K562 (cell line): Measurements from ENCODE around the gene ARHGEF16. TPM values are rescaled to one million over a fixed set of nuclear protein-coding genes. Genes with fewer than 3 reads are reported as not detected.
A peak's percentile ranks its signal among the peaks of the same experiment; 100 is the strongest.

ENCODE experiments used
- ATAC-seq: fragments of 200-7000 bp; cut with Tn5 transposase; 3 replicates; pipeline ENCODE4 v1.9.1; 2020; ENCODE audit warnings: moderate library complexity
- BruUV-seq: library from RNA; stranded (reverse); fragments of 400-500 nt; replicated peaks from 2 replicates; lab custom pipeline; 2021; lab: Mats Ljungman, UMichigan
- CTCF ChIA-PET: fragments of 300-600 bp; formaldehyde crosslinking; extraction: SDS; loops from one replicate; lab custom pipeline; 2021; ENCODE audit warnings: low intra/inter-chr PET ratio; lab: Yijun Ruan, JAX
- POLR2A ChIA-PET: fragments of 300-600, 350-650 bp; sonication (Branson Sonifier 250); formaldehyde crosslinking; extraction: SDS; loops from one replicate; lab custom pipeline; 2021; ENCODE audit warnings: antibody characterized with exemption, inconsistent platforms; lab: Yijun Ruan, JAX
- DNase-seq, 4 experiments: peaks; one replicate each; pipeline versions ENCODE4 v3.0.0 to v3.0.0-alpha.2; 2011 to 2018; ENCODE audit warnings: low spot score in 3 of 4, mixed read lengths in 3 of 4; ENCODE audit errors: extremely low read depth in 1 of 4
- FAIRE-seq: peaks from 2 replicates; lab custom pipeline; 2011; peaks lifted over from hg19 to GRCh38; lab: Jason Lieb, UNC
- H2AFZ ChIP-seq: 2 replicates; pipeline ENCODE4 v1.6.0; 2011; ENCODE audit warnings: low read depth, low read length, control low read depth, inconsistent platforms
- H3K27ac ChIP-seq: fragments of 200-600 bp; 3 replicates; pipeline ENCODE4 v1.8.0; 2011; ENCODE audit warnings: low read depth, mild to moderate bottlenecking, control low read depth, inconsistent platforms, low read length, moderate library complexity, mixed read lengths; ENCODE audit errors: extremely low read depth
- H3K27me3 ChIP-seq, 2 experiments: fragments of 300-600 bp in 1 of 2; 2 replicates in 1 of 2; 3 replicates in 1 of 2; pipeline versions ENCODE4 v1.6.0 to v1.8.0; 2011; ENCODE audit warnings: inconsistent platforms in 2 of 2, low read length in 2 of 2, mild to moderate bottlenecking in 1 of 2, mixed read lengths in 1 of 2, moderate library complexity in 1 of 2; ENCODE audit not compliant: control insufficient read depth in 2 of 2, insufficient read depth in 2 of 2
- H3K36me3 ChIP-seq: fragments of 300-600 bp; 3 replicates; pipeline ENCODE4 v1.8.0; 2011; ENCODE audit warnings: mild to moderate bottlenecking, low read length, inconsistent platforms; ENCODE audit not compliant: control insufficient read depth, insufficient read depth
- H3K4me1 ChIP-seq, 2 experiments: fragments of 200-600 bp in 1 of 2; replicated peaks in 1 of 2; 2 replicates in 1 of 2; 3 replicates in 1 of 2; pipeline versions ENCODE4 v1.5.1 to v1.8.0; 2011; ENCODE audit warnings: inconsistent platforms in 2 of 2, low read length in 2 of 2, mild to moderate bottlenecking in 1 of 2, mixed read lengths in 1 of 2, moderate library complexity in 1 of 2; ENCODE audit not compliant: control insufficient read depth in 2 of 2, insufficient read depth in 2 of 2
- H3K4me2 ChIP-seq: 2 replicates; pipeline ENCODE4 v1.6.1; 2011; ENCODE audit warnings: low read length, control low read depth, inconsistent platforms, mixed read lengths; ENCODE audit not compliant: insufficient read depth
- H3K4me3 ChIP-seq: fragments of 200-600 bp; sonication (generic), shearing (Covaris generic); 2 replicates; pipeline ENCODE4 v1.5.1; 2016; ENCODE audit warnings: control low read depth, inconsistent platforms
- H3K79me2 ChIP-seq: fragments of 200-600 bp; 3 replicates; pipeline ENCODE4 v1.8.0; 2011; ENCODE audit warnings: low read length, inconsistent platforms; ENCODE audit not compliant: control insufficient read depth, insufficient read depth
- H3K9ac ChIP-seq, 2 experiments: 2 replicates each; pipeline versions ENCODE4 v1.6.0 to v1.6.1; 2011; ENCODE audit warnings: low read depth in 2 of 2, low read length in 2 of 2, control low read depth in 1 of 2, inconsistent platforms in 1 of 2, mild to moderate bottlenecking in 1 of 2, mixed read lengths in 1 of 2; ENCODE audit not compliant: insufficient read depth in 1 of 2
- H3K9me1 ChIP-seq: one replicate; pipeline ENCODE4 v1.6.0; 2011; ENCODE audit warnings: inconsistent platforms, mild to moderate bottlenecking, low read length, moderate library complexity; ENCODE audit not compliant: control insufficient read depth, insufficient read depth
- H3K9me3 ChIP-seq: replicated peaks from 2 replicates; pipeline ENCODE4 v1.5.1; 2011; ENCODE audit warnings: low read depth, low read length, inconsistent platforms; ENCODE audit not compliant: control insufficient read depth, insufficient read depth
- H4K20me1 ChIP-seq: replicated peaks from 2 replicates; pipeline ENCODE4 v1.6.1; 2011; ENCODE audit warnings: low read length, inconsistent platforms, mixed read lengths; ENCODE audit not compliant: control insufficient read depth, insufficient read depth
- ATF7 ChIP-seq: fragments of 450-650 bp; IDR thresholded peaks from 2 replicates; pipeline ENCODE4 v1.7.1; 2014; ENCODE audit warnings: mild to moderate bottlenecking, moderate library complexity
- BHLHE40 ChIP-seq: IDR thresholded peaks from 2 replicates; pipeline ENCODE4 v1.6.1; 2011; ENCODE audit warnings: low read length, improper control_type of control experiment
- HMGN3 ChIP-seq: IDR thresholded peaks from 2 replicates; pipeline ENCODE4 v1.6.1; 2011; ENCODE audit warnings: borderline replicate concordance, low read depth, mild to moderate bottlenecking, mixed read lengths, low read length; ENCODE audit not compliant: insufficient read length; ENCODE audit errors: extremely low read depth
- MAFK ChIP-seq: IDR thresholded peaks from 2 replicates; pipeline ENCODE4 v1.6.1; 2011; ENCODE audit warnings: low read length, improper control_type of control experiment
- MAZ ChIP-seq, 2 experiments: fragments of 450-650 bp in 1 of 2; sonication (generic) in 1 of 2; formaldehyde crosslinking; IDR thresholded peaks in 1 of 2; conservative IDR thresholded peaks in 1 of 2; 2 replicates each; pipeline versions ENCODE4 v1.4.0 to v1.5.0; 2020; ENCODE audit warnings: mild to moderate bottlenecking in 1 of 2, missing genetic modification reagents in 1 of 2
- MCM7 ChIP-seq, 2 experiments: fragments of 450-650 bp; IDR thresholded peaks; 2 replicates each; pipeline ENCODE4 v1.6.1; 2016 to 2018
- RB1 ChIP-seq: fragments of 450-650 bp; IDR thresholded peaks from 2 replicates; pipeline ENCODE4 v1.6.1; 2017; ENCODE audit warnings: low read depth, mild to moderate bottlenecking
- ZNF3 ChIP-seq: fragments of 250-450 bp; sonication (Bioruptor Pico); IDR thresholded peaks from 2 replicates; pipeline ENCODE4 v1.5.0; 2021; ENCODE audit warnings: mild to moderate bottlenecking, moderate library complexity
- WGBS: fragments of 100-300 bp; shearing (Covaris generic); methylation state at CpG from one replicate; pipeline ENCODE4 v1.1.6; 2016; ENCODE audit warnings: low coverage, mixed read lengths; ENCODE audit not compliant: insufficient coverage; ENCODE audit errors: missing lambda C conversion rate; 5-methylcytosine and 5-hydroxymethylcytosine counted together
- in situ Hi-C: fragments of 300-500 bp; cut with MboI; formaldehyde crosslinking; loops from 4 replicates; pipeline ENCODE4 v1.15.0; 2018; ENCODE audit warnings: inconsistent platforms, mixed read lengths
- intact Hi-C: fragments of 100-400 bp; cut with micrococcal nuclease; formaldehyde crosslinking; loops from 2 replicates; pipeline ENCODE4 v1.14.2; 2022
- polyA plus RNA-seq, 8 experiments: library from polyadenylated mRNA; depleted of rRNA in 4 of 8; stranded (reverse) in 5 of 8; unstranded in 3 of 8; fragments of >200 nt; fragmentation: Nextera tagmentation in 2 of 8; fragmentation: Illumina TruSeq in 1 of 8; extraction: Ambion mirVana in 2 of 8; extraction: Trizol in 1 of 8; gene quantifications; 2 replicates each; pipeline versions ENCODE4 v1.2.1 to v1.2.3, GENCODE V29; 2011 to 2014; ENCODE audit warnings: inconsistent platforms in 1 of 8, missing spikeins in 1 of 8
- total RNA-seq, 7 experiments: library from RNA; depleted of rRNA in 6 of 7; stranded (reverse); fragments of >200 nt in 6 of 7; fragmentation: Illumina TruSeq in 2 of 7; extraction: Trizol in 2 of 7; gene quantifications; 2 replicates each; pipeline versions ENCODE4 v1.2.1 to v1.2.3, GENCODE V29; 2011 to 2021; ENCODE audit warnings: low replicate concordance in 1 of 7
- TF ChIP-seq, protein P1 (sequence below), 3 experiments: IDR thresholded peaks in 2 of 3; conservative IDR thresholded peaks in 1 of 3; 2 replicates each; pipeline ENCODE4 v1.5.1; 2011 to 2012; ENCODE audit warnings: low read length in 3 of 3, mild to moderate bottlenecking in 3 of 3, control low read depth in 2 of 3, improper control_type of control experiment in 1 of 3, inconsistent platforms in 1 of 3, low read depth in 1 of 3, mixed read lengths in 1 of 3, moderate library complexity in 1 of 3; ENCODE audit not compliant: insufficient read depth in 2 of 3
- TF ChIP-seq, protein P2 (sequence below): fragments of 450-650 bp; IDR thresholded peaks from 2 replicates; pipeline ENCODE4 v1.6.1; 2018; ENCODE audit warnings: mild to moderate bottlenecking, low read depth; ENCODE audit not compliant: partially characterized antibody
- TF ChIP-seq, protein P3 (sequence below): fragments of 200-800 bp; sonication (Bioruptor generic); IDR thresholded peaks from 2 replicates; pipeline ENCODE4 v1.6.1; 2017; ENCODE audit warnings: missing genetic modification characterization, missing compliant biosample characterization
- TF ChIP-seq, protein P4 (sequence below): sonication (generic); formaldehyde crosslinking; IDR thresholded peaks from 2 replicates; pipeline ENCODE4 v1.4.0; 2020; ENCODE audit warnings: mild to moderate bottlenecking, missing genetic modification reagents

ARHGEF16 gene
- total and polyA plus RNA-seq, 9 of the 15 experiments (the other 6 are each of a cell fraction or from before 2014, with no cell fraction given) = 0.15 to 1.2 (median 0.49) TPM; not detected in 2

DNA sequence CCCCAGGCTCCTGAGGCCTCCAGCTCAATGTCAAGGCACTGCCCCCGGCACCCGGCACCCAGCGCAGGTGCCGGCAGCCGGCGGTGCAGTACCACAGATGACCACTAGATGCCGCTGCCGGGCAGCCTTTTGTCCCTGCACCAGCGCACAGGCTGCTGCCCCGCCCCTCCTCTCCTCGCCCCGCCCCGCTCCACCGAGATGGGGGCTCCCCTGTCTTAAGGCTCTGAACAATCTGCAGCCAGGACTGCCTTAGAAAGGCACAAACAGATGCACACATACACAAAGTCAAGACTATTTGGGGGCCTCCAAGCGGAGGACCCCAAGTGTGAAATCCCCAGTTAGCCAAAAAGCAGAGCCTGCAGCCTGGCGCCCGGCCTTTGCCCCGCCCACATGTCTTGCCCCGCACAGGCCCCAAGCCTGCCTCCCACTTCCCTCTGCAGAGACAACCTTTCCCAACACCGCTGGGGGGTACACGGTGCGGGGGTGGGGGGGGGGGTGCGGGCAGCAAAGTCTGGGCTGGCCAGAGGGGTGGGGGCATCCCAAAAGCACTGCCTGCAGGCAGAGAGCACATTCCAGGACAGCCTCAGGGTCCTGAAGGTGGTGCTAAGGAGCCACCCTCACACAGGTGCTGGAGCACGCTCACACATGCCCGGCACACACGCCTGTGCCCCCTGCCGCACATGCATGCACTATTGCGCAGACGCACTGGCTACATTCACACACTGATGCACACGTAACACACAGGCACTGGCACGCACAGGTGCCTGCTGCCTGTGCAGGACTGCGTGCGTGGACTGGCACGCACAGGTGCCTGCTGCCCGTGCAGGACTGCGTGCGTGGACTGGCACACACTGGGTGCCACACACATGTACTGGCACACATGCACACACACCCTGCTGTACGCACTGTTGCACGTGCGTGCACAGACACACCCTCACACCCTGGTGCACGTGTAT is 37.1 kb downstream of the ARHGEF16 start:
- H2AFZ ChIP-seq = no peak overlapping the region
- 19% methylated on average over 34 of the region's 41 CpGs for WGBS
- DNase-seq (peak; percentile 79 to 97 (median 94)), ATAC-seq (peak; percentile 94), FAIRE-seq (peak; percentile 80)
- H3K27me3 ChIP-seq = peaks cover 4 to 33% of the 10 kb centered on the region in 2 experiments; a peak in 3 of 5 replicates
- ChIA-PET CTCF (interaction anchor here (1.8 to 2.8 kb wide), 3 partner anchors 128 to 233 kb away, joined by 8 to 20 read pairs (median 9); no protein-coding TSS in a partner anchor), POLR2A (interaction anchor here (1.2 kb wide), 1 partner anchor 127 kb away, joined by 4 read pairs; no protein-coding TSS in a partner anchor)
- peaks cover 0 to 37% of the 10 kb centered on the region in 2 experiments; a peak in 2 of 5 replicates for H3K4me1 ChIP-seq
- H3K79me2 ChIP-seq = no peaks in the 10 kb centered on the region
- H3K9me3 ChIP-seq = 0 out of 2 replicates have a peak, but pooled peaks cover 3% of the 10 kb centered on the region
- in situ Hi-C loops (no loop called here), intact Hi-C loops (loop anchor here (1.0 to 5.0 kb wide), 3 partner anchors 71 to 233 kb away; no protein-coding TSS in a partner anchor)
- H3K36me3 ChIP-seq = no peaks in the 10 kb centered on the region
- H3K4me3 ChIP-seq = no peak overlapping the region
- H3K4me2 ChIP-seq = no peak overlapping the region
- H4K20me1 ChIP-seq = peaks cover 10% of the 10 kb centered on the region; the same call in 1 of the 2 replicates
- H3K27ac ChIP-seq = no peak overlapping the region
- BruUV-seq = no TSS peak
- H3K9me1 ChIP-seq = no peaks in the 10 kb centered on the region
- H3K9ac ChIP-seq = no peak overlapping the region
- TF ChIP-seq, protein P1, sequence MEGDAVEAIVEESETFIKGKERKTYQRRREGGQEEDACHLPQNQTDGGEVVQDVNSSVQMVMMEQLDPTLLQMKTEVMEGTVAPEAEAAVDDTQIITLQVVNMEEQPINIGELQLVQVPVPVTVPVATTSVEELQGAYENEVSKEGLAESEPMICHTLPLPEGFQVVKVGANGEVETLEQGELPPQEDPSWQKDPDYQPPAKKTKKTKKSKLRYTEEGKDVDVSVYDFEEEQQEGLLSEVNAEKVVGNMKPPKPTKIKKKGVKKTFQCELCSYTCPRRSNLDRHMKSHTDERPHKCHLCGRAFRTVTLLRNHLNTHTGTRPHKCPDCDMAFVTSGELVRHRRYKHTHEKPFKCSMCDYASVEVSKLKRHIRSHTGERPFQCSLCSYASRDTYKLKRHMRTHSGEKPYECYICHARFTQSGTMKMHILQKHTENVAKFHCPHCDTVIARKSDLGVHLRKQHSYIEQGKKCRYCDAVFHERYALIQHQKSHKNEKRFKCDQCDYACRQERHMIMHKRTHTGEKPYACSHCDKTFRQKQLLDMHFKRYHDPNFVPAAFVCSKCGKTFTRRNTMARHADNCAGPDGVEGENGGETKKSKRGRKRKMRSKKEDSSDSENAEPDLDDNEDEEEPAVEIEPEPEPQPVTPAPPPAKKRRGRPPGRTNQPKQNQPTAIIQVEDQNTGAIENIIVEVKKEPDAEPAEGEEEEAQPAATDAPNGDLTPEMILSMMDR (IDR thresholded peaks at IDR 0.05 in 2 of 3, conservative IDR thresholded peaks at IDR 0.05 in 1 of 3; ENCODE audit: insufficient read depth in 2 of 3, low read depth in 1 of 3, low read length in 3 of 3) = peak; percentile 89 to 96 (median 94)
- TF ChIP-seq ZNF3 (CRISPR knock-in tag) = no peak
- TF ChIP-seq ATF7 = no peak
- TF ChIP-seq, protein P2, sequence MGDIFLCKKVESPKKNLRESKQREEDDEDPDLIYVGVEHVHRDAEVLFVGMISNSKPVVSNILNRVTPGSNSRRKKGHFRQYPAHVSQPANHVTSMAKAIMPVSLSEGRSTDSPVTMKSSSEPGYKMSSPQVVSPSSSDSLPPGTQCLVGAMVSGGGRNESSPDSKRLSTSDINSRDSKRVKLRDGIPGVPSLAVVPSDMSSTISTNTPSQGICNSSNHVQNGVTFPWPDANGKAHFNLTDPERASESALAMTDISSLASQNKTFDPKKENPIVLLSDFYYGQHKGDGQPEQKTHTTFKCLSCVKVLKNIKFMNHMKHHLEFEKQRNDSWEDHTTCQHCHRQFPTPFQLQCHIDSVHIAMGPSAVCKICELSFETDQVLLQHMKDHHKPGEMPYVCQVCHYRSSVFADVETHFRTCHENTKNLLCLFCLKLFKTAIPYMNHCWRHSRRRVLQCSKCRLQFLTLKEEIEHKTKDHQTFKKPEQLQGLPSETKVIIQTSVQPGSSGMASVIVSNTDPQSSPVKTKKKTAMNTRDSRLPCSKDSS = no peak
- TF ChIP-seq BHLHE40 = peak; percentile 35
- TF ChIP-seq MAFK = no peak
- TF ChIP-seq, protein P3, sequence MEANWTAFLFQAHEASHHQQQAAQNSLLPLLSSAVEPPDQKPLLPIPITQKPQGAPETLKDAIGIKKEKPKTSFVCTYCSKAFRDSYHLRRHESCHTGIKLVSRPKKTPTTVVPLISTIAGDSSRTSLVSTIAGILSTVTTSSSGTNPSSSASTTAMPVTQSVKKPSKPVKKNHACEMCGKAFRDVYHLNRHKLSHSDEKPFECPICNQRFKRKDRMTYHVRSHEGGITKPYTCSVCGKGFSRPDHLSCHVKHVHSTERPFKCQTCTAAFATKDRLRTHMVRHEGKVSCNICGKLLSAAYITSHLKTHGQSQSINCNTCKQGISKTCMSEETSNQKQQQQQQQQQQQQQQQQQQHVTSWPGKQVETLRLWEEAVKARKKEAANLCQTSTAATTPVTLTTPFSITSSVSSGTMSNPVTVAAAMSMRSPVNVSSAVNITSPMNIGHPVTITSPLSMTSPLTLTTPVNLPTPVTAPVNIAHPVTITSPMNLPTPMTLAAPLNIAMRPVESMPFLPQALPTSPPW (CRISPR knock-in tag) = peak; percentile 75
- TF ChIP-seq MCM7 (IDR thresholded peaks at IDR 0.05) = no peak
- TF ChIP-seq HMGN3 = peak; percentile 43
- peak; percentile 56; the same call in 1 of the 2 replicates for TF ChIP-seq RB1
- TF ChIP-seq, protein P4, sequence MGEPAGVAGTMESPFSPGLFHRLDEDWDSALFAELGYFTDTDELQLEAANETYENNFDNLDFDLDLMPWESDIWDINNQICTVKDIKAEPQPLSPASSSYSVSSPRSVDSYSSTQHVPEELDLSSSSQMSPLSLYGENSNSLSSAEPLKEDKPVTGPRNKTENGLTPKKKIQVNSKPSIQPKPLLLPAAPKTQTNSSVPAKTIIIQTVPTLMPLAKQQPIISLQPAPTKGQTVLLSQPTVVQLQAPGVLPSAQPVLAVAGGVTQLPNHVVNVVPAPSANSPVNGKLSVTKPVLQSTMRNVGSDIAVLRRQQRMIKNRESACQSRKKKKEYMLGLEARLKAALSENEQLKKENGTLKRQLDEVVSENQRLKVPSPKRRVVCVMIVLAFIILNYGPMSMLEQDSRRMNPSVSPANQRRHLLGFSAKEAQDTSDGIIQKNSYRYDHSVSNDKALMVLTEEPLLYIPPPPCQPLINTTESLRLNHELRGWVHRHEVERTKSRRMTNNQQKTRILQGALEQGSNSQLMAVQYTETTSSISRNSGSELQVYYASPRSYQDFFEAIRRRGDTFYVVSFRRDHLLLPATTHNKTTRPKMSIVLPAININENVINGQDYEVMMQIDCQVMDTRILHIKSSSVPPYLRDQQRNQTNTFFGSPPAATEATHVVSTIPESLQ (CRISPR knock-in tag) = no peak
- peak; percentile 36 to 78; a peak in 3 of 4 replicates for TF ChIP-seq MAZ (CRISPR knock-in tag; conservative IDR thresholded peaks at IDR 0.05 in 1 of 2, IDR thresholded peaks at IDR 0.05 in 1 of 2)
